ENCODE measurements around the gene CREG2. TPM values are rescaled to one million over a fixed set of nuclear protein-coding genes. Genes with fewer than 3 reads are reported as not detected.

Gene CREG2
- polyA plus RNA-seq, 4 donors = under 0.01 to 6.8 (median 0.24) TPM; not detected in 1

Other genes starting within 250 kb of the CREG2 start
- gene TBC1D8, start 236.1 kb downstream of the CREG2 start, polyA plus RNA-seq = 100 to 1,000 TPM in 1 of 4 donors, 10 to 100 TPM in 3; 12.6 to 113 (median 28.2) TPM
- 10 to 100 TPM; 22.4 to 53.3 (median 27.8) TPM for gene CNOT11, start 134.6 kb downstream of the CREG2 start, polyA plus RNA-seq
- gene RNF149, start 78.8 kb downstream of the CREG2 start, polyA plus RNA-seq = 10 to 100 TPM; 23.0 to 68.0 (median 28.5) TPM
- gene RFX8, start 87.6 kb upstream of the CREG2 start, polyA plus RNA-seq = under 1 TPM in 2 of 4 donors, not detected in 2; 0.10 to 0.35 TPM